T-cell (primary cell): ENCODE results near the gene RGS8. TPM values are rescaled to one million over a fixed set of nuclear protein-coding genes. Genes with fewer than 3 reads are reported as not detected.
"Not testable (repeated sequence)": the region's sequence is repeated elsewhere in the genome, so short reads cannot be mapped to it uniquely, and the experiment has no call there.

Source experiments
- ATAC-seq, 4 experiments: fragments of 200-7000 bp in 3 of 4; fragments of 150-1000 bp in 1 of 4; cut with Tn5 transposase; replicated peaks in 1 of 4; 1 replicate in 3 of 4; 2 replicates in 1 of 4; pipeline ENCODE4 v1.10.0; 2021; ENCODE audit warnings: moderate library complexity in 3 of 4, mild to moderate bottlenecking in 2 of 4, moderate number of reproducible peaks in 1 of 4
- CTCF ChIA-PET, 2 donors: fragments of 300-600 bp; sonication (Branson Sonifier 250); formaldehyde crosslinking; loops; one replicate each; lab custom pipeline; 2022; ENCODE audit warnings: antibody characterized with exemption in 2 of 2; lab: Charles Lee
- POLR2A ChIA-PET, 2 donors: fragments of 300-600 bp; sonication (Branson Sonifier 250); formaldehyde crosslinking; loops; one replicate each; lab custom pipeline; 2022; ENCODE audit warnings: antibody characterized with exemption in 2 of 2; lab: Charles Lee
- DNase-seq, 35 experiments: peaks; one replicate each; pipeline versions ENCODE4 v3.0.0 to v3.0.0-alpha.2; 2013 to 2023
- H3K27ac ChIP-seq: one replicate; pipeline ENCODE4 v1.5.1; 2013; ENCODE audit warnings: low read length
- H3K27me3 ChIP-seq, 2 experiments: replicated peaks in 1 of 2; 1 replicate in 1 of 2; 2 replicates in 1 of 2; pipeline versions ENCODE4 v1.6.1 to v1.7.0; 2013; ENCODE audit warnings: low read length in 1 of 2, mixed read lengths in 1 of 2; ENCODE audit not compliant: control insufficient read depth in 2 of 2, insufficient read depth in 2 of 2; ENCODE audit errors: extremely low read depth in 1 of 2
- H3K36me3 ChIP-seq, 2 donors: 1 replicate in 1 of 2; 2 replicates in 1 of 2; pipeline versions ENCODE4 v1.6.1 to v1.7.0; 2013; ENCODE audit warnings: low read length in 1 of 2; ENCODE audit not compliant: control insufficient read depth in 2 of 2, insufficient read depth in 1 of 2; ENCODE audit errors: extremely low read depth in 1 of 2
- H3K4me1 ChIP-seq, 2 experiments: 1 replicate in 1 of 2; 2 replicates in 1 of 2; pipeline versions ENCODE4 v1.6.1 to v1.7.0; 2013; ENCODE audit warnings: low read length in 2 of 2, mixed read lengths in 1 of 2; ENCODE audit not compliant: insufficient read depth in 2 of 2, control insufficient read depth in 1 of 2; ENCODE audit errors: extremely low read depth in 1 of 2
- H3K4me3 ChIP-seq, 2 donors: 1 replicate in 1 of 2; 2 replicates in 1 of 2; pipeline versions ENCODE4 v1.5.1 to v1.7.0; 2013; ENCODE audit warnings: mild to moderate bottlenecking in 2 of 2, low read length in 1 of 2, moderate library complexity in 1 of 2; ENCODE audit not compliant: control insufficient read depth in 1 of 2; ENCODE audit errors: extremely low read depth in 1 of 2
- H3K9me3 ChIP-seq: 2 replicates; pipeline ENCODE4 v1.7.0; 2013
- H3K27ac Mint-ChIP-seq, 2 donors: one replicate each; pipeline ENCODE4 v1.8.0; 2020 to 2021; ENCODE audit warnings: mild to moderate bottlenecking in 2 of 2, mixed read lengths in 2 of 2
- H3K27me3 Mint-ChIP-seq, 2 donors: one replicate each; pipeline ENCODE4 v1.8.0; 2021 to 2022; ENCODE audit warnings: mixed read lengths in 2 of 2
- H3K36me3 Mint-ChIP-seq: one replicate; pipeline ENCODE4 v1.8.0; 2021; ENCODE audit warnings: mixed read lengths
- H3K4me1 Mint-ChIP-seq, 3 donors: one replicate each; pipeline ENCODE4 v1.8.0; 2020 to 2022; ENCODE audit warnings: mixed read lengths in 3 of 3, mild to moderate bottlenecking in 1 of 3
- H3K4me3 Mint-ChIP-seq, 3 donors: one replicate each; pipeline ENCODE4 v1.8.0; 2020 to 2022; ENCODE audit warnings: mild to moderate bottlenecking in 3 of 3, mixed read lengths in 3 of 3, moderate library complexity in 3 of 3
- H3K9me3 Mint-ChIP-seq, 3 donors: one replicate each; pipeline ENCODE4 v1.8.0; 2020 to 2022; ENCODE audit warnings: mixed read lengths in 3 of 3
- WGBS: methylation state at CpG from one replicate; pipeline ENCODE4 v1.1.5; 2013; ENCODE audit warnings: missing lambda C conversion rate; ENCODE audit not compliant: insufficient coverage; 5-methylcytosine and 5-hydroxymethylcytosine counted together
- total RNA-seq, 35 experiments: library from RNA in 6 of 35; stranded (reverse) in 6 of 35; fragments of 120-200 nt in 1 of 35; gene quantifications; one replicate each; pipeline versions ENCODE4 v1.2.1 to v1.2.4 and lab custom pipeline; 2013 to 2026

RGS8 gene
- total RNA-seq, 5 donors from 2014 or later (not counting 1 experiment from before 2014, with no cell fraction given) = not detected

DNA sequence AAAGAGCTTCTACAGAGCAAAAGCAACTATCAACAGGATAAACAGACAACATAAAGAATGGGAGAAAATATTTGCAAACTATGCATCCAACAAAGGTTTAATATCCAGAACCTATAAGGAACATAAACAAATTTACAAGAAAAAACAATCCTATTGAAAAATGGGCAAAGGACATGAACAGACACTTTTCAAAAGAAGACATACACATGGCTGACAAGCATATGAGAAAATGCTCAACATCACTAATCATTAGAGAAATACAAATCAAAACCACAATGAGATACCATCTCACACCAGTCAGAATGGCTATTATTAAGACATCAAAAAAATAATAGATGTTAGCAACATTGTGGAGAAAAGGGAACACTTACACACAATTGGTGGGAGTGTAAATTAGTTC lies 8.8 kb upstream of the RGS8 start:
- H3K9me3 Mint-ChIP-seq = peaks cover 0 to 12% (median 0%) of the 10 kb centered on the region in 3 donors
- H3K36me3 Mint-ChIP-seq, H3K27me3 ChIP-seq, H3K4me1 ChIP-seq, H3K27me3 Mint-ChIP-seq, H3K4me3 Mint-ChIP-seq, DNase-seq, H3K36me3 ChIP-seq, H3K27ac Mint-ChIP-seq, H3K4me3 ChIP-seq, H3K9me3 ChIP-seq, ATAC-seq, H3K4me1 Mint-ChIP-seq, POLR2A ChIA-PET, H3K27ac ChIP-seq: not testable (repeated sequence)
- CTCF ChIA-PET = interaction anchor here in 1 of 2 donors (1.1 kb wide), 1 partner anchor 92 kb away, joined by 3 read pairs; no protein-coding TSS in a partner anchor

DNA sequence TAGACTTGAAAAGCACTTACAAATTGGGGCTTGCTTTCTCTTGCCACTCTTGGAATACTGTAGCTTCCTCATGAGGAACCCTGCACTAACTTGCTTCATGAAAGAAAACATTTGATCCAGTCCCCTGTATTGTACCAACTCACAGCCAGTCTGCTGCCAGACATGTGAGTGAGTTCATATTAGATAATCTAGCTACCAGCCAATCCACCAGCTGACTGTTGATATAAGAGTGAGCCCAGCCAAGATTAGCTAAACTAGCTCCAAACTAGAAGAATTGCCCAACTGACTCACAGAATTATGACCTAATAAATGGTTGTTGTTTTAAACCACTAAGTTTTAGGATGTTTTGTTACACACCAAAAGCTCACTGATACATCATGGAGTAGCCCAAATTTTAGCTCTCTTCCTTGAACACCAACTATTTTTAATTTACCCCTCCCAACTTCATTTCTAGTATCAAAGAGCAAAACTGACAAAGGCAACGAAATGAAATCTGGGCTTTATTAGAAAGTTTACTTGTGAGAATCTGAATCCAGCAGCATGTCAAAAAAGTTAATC lies 6.6 kb upstream of the RGS8 start:
- Histone ChIP-seq H3K4me1 (no peaks in the 10 kb centered on the region), H3K4me3 (no peak overlapping the region), H3K36me3 (no peaks in the 10 kb centered on the region), H3K27me3 (peaks cover 0 to 4% of the 10 kb centered on the region in 2 experiments), H3K9me3 (no peaks in the 10 kb centered on the region), H3K27ac (no peak overlapping the region)
- Mint-ChIP-seq H3K27ac (no peak overlapping the region), H3K36me3 (no peaks in the 10 kb centered on the region), H3K9me3 (peaks cover 0 to 12% (median 0%) of the 10 kb centered on the region in 3 donors), H3K4me1 (no peaks in the 10 kb centered on the region), H3K4me3 (no peak overlapping the region), H3K27me3 (peaks cover 4 to 5% of the 10 kb centered on the region in 2 donors)
- ChIA-PET CTCF (interaction anchor here in 1 of 2 donors (0.6 to 0.8 kb wide), 2 partner anchors 56 to 98 kb away, joined by 3 read pairs; no protein-coding TSS in a partner anchor), POLR2A (no interaction called here)
- WGBS = no CpG with 5 or more reads among the region's 1 CpG
- DNase-seq (no peak), ATAC-seq (no peak)

DNA sequence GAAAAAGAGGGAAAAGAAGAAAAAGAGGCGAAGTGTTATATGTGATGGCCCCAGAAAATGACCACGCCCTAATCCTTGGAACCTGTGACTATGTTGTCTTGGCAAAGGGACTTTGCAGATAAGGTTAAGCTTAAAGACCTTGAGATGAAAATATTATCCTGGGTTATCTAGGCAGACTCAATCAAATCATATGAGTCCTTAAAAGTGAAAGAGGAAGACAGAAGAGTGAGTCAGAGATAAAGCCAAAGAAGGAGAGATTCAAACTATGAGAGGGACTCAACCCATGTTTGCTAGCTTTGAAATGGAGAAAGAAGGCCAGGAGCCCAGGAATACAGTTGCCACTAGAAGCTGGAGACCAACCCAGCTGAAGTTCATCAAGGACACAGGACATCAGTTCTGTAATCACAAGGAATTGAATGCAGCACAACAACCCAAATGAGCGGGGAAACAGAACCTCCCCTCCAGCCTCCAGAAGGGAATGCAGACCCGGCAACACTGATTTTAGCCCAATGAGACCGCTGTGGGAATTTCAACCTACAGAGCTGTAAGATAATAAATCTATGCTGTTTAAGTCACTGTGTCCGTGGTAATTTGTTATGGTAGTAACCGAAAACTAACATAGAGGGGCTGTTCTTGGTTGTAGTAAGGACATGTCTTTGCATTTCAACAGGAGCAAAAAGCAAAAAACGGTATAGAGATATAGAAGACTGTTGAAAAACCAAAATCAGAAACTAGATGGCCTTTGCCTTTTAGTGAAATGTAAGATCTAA lies 4.2 kb upstream of the RGS8 start:
- H3K4me1 Mint-ChIP-seq = no peaks in the 10 kb centered on the region
- peaks cover 9 to 16% of the 10 kb centered on the region in 2 experiments for H3K27me3 ChIP-seq
- H3K9me3 Mint-ChIP-seq = peaks cover 0 to 12% (median 0%) of the 10 kb centered on the region in 3 donors
- CTCF ChIA-PET = interaction anchor here (0.6 to 0.7 kb wide), 2 partner anchors 28 to 88 kb away, joined by 3 to 5 read pairs; no protein-coding TSS in a partner anchor
- POLR2A ChIA-PET = no interaction called here
- no peak overlapping the region for H3K4me3 ChIP-seq
- H3K36me3 Mint-ChIP-seq = no peaks in the 10 kb centered on the region
- H3K9me3 ChIP-seq = no peaks in the 10 kb centered on the region
- no peak for ATAC-seq
- no peaks in the 10 kb centered on the region for H3K36me3 ChIP-seq
- no peaks in the 10 kb centered on the region for H3K4me1 ChIP-seq
- no peak for DNase-seq
- H3K27ac Mint-ChIP-seq = no peak overlapping the region
- no peak overlapping the region for H3K4me3 Mint-ChIP-seq
- WGBS = 93% methylated on average over 3 of the region's 8 CpGs
- peaks cover 8 to 10% of the 10 kb centered on the region in 2 donors for H3K27me3 Mint-ChIP-seq
- H3K27ac ChIP-seq = no peak overlapping the region

DNA sequence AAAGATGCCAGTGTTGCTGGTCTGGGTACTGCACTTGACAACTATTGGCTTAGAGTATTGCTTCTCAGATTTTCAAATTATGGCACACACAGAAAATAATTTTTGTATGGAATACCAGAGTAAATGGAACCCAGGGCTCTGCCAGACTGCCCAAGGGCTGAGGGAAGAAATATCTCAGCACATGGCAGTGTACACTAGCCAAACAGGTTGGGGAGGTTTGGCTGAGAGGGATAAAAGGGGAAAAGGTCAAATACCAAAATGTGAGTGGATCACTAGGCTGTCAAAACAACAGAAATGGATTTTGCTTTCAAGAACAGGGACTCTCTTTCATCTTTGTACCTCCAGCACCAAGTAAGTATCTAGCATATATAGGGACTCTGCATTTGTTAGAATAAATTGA lies 3.0 kb upstream of the RGS8 start:
- no peaks in the 10 kb centered on the region for H3K4me1 ChIP-seq
- H3K4me3 Mint-ChIP-seq = no peak overlapping the region
- H3K9me3 ChIP-seq = no peaks in the 10 kb centered on the region
- peaks cover 0 to 7% (median 0%) of the 10 kb centered on the region in 3 donors for H3K9me3 Mint-ChIP-seq
- no peak overlapping the region for H3K27ac ChIP-seq
- H3K36me3 Mint-ChIP-seq = no peaks in the 10 kb centered on the region
- ATAC-seq (no peak), DNase-seq (no peak)
- H3K27ac Mint-ChIP-seq = no peak overlapping the region
- H3K36me3 ChIP-seq = no peaks in the 10 kb centered on the region
- H3K27me3 ChIP-seq = peaks cover 9 to 16% of the 10 kb centered on the region in 2 experiments
- no peak overlapping the region for H3K4me3 ChIP-seq
- POLR2A ChIA-PET = interaction anchor here (0.5 to 0.6 kb wide), 2 partner anchors 110 to 352 kb away, joined by 3 to 13 read pairs; no protein-coding TSS in a partner anchor
- H3K27me3 Mint-ChIP-seq = peaks cover 12 to 18% of the 10 kb centered on the region in 2 donors
- CTCF ChIA-PET = no interaction called here
- H3K4me1 Mint-ChIP-seq = no peaks in the 10 kb centered on the region

DNA sequence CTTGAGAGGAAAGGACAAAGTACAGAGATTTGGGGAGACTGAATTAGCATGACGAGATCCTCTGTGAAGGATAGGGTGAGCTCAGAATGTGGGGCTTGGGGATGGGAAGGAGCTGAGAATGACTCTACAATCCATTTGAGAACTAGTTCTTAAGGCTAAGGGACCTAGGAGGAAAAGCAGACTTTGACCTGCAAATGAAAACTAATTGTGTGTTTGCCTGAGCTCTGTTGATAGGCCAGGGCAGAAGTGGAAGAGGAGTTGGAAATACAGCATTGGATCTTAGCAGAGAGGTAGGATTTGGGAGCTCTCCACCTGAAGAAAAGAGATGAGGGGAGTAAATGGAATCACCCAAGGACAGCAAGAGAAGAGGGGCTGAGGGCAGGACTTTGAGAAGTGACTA lies 2.1 kb upstream of the RGS8 start:
- Mint-ChIP-seq H3K9me3 (peaks cover 0 to 7% (median 0%) of the 10 kb centered on the region in 3 donors), H3K27me3 (peaks cover 12 to 22% of the 10 kb centered on the region in 2 donors), H3K4me3 (no peak overlapping the region), H3K36me3 (no peaks in the 10 kb centered on the region), H3K4me1 (no peaks in the 10 kb centered on the region), H3K27ac (no peak overlapping the region)
- ChIA-PET POLR2A (no interaction called here), CTCF (no interaction called here)
- ATAC-seq (no peak), DNase-seq (no peak)
- H3K27me3 ChIP-seq = peaks cover 9 to 16% of the 10 kb centered on the region in 2 experiments
- H3K4me1 ChIP-seq = no peaks in the 10 kb centered on the region
- H3K27ac ChIP-seq = no peak overlapping the region
- no peaks in the 10 kb centered on the region for H3K9me3 ChIP-seq
- no peaks in the 10 kb centered on the region for H3K36me3 ChIP-seq
- H3K4me3 ChIP-seq = no peak overlapping the region
- WGBS = 38% methylated on average over 1 of the region's 1 CpG

DNA sequence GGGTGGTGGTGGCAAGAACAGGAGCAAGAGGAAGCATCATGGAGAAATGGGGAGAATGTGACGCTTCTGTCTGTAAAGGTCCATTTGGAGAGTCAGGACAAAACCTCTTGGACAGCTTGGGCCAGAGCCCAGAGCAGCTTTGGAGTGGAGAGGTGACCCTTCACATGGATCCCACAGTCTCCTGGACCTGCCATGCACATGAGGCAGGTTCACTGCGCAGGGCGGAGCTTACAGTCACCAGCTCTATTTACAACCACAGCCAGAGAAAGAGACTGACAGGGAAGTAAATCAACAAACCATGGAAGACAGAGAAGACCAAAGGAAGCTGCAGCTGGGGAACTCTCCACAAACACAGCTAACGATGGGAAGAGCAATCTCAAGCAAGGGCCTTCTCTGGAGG lies 828 bp upstream of the RGS8 start:
- DNase-seq = no peak
- H3K9me3 ChIP-seq = no peaks in the 10 kb centered on the region
- H3K36me3 Mint-ChIP-seq = no peaks in the 10 kb centered on the region
- peaks cover 6 to 16% of the 10 kb centered on the region in 2 experiments for H3K27me3 ChIP-seq
- H3K36me3 ChIP-seq = no peaks in the 10 kb centered on the region
- POLR2A ChIA-PET = interaction anchor here in 1 of 2 donors (0.5 kb wide), 1 partner anchor 28 kb away, joined by 5 read pairs; no protein-coding TSS in a partner anchor
- WGBS = 88% methylated on average over 1 of the region's 4 CpGs
- no peak for ATAC-seq
- no peaks in the 10 kb centered on the region for H3K4me1 ChIP-seq
- H3K4me1 Mint-ChIP-seq = no peaks in the 10 kb centered on the region
- H3K9me3 Mint-ChIP-seq = no peaks in the 10 kb centered on the region
- CTCF ChIA-PET = no interaction called here
- no peak overlapping the region for H3K27ac ChIP-seq
- H3K27me3 Mint-ChIP-seq = peaks cover 12 to 24% of the 10 kb centered on the region in 2 donors
- H3K4me3 Mint-ChIP-seq = no peak overlapping the region
- H3K4me3 ChIP-seq = no peak overlapping the region
- no peak overlapping the region for H3K27ac Mint-ChIP-seq
